ENCODE measurements around the gene APOBEC3C. TPM values are rescaled to one million over a fixed set of nuclear protein-coding genes. Genes with fewer than 3 reads are reported as not detected.
"Not testable (repeated sequence)": the region's sequence is repeated elsewhere in the genome, so short reads cannot be mapped to it uniquely, and the experiment has no call there.

APOBEC3C gene
- total and polyA plus RNA-seq, 12 donors, result 10.6 to 88.2 (median 40.5) TPM

GRCh38 chr22:39040538-39041296 lies 26.7 kb downstream of the APOBEC3C start, which contains the start of gene APOBEC3F:
TSS of gene APOBEC3F (plus strand) at chr22:39040864. CDS start at chr22:39040961, 97 bp downstream.
- H3K36me3 ChIP-seq (replicated peaks in 1 of 2); H3K9me3 ChIP-seq (replicated peaks in 1 of 3); intact Hi-C loops (cut with DNase I); H3K27me3 ChIP-seq: not testable (repeated sequence)
- peak within 1 kb of the TSS; percentile 37 to 70 (median 56) for H3K4me3 ChIP-seq
- peak in 1 of 2 donors; percentile 81 for TF ChIP-seq POLR2A (IDR thresholded peaks at IDR 0.05)
- 0 to 1% (median 1%) methylated on average over 12 to 20 of the region's 21 CpGs for WGBS, 4 donors
- peaks cover 7 to 15% of the 10 kb centered on the region in 2 donors for H3K4me1 ChIP-seq (replicated peaks in 1 of 2)
- H3K27ac ChIP-seq, result peak within 1 kb of the TSS; percentile 31 to 96 (median 84)
- peak; percentile 61 to 89 (median 80) for DNase-seq

GRCh38 chr22:39041908-39042307 lies 27.9 kb downstream of the APOBEC3C start:
- no peak for DNase-seq
- 92 to 97% (median 95%) methylated on average over 7 of the region's 7 CpGs for WGBS, 4 donors
- Histone ChIP-seq H3K9me3 (replicated peaks in 1 of 3) (no peaks in the 10 kb centered on the region), H3K27ac (peak overlapping the region in 1 of 5 donors; percentile 90), H3K36me3 (replicated peaks in 1 of 2) (no peaks in the 10 kb centered on the region), H3K27me3 (no peaks in the 10 kb centered on the region), H3K4me3 (no peak overlapping the region), H3K4me1 (replicated peaks in 1 of 2) (peaks cover 7 to 15% of the 10 kb centered on the region in 2 donors)
- TF ChIP-seq POLR2A (IDR thresholded peaks at IDR 0.05), result no peak
- no peak for TF ChIP-seq CTCF (IDR thresholded peaks at IDR 0.05)
- intact Hi-C loops (cut with DNase I), result no loop called here

- H3K27me3 ChIP-seq; DNase-seq; H3K4me3 ChIP-seq; intact Hi-C loops (cut with DNase I); H3K27ac ChIP-seq; H3K9me3 ChIP-seq (replicated peaks in 1 of 3); H3K36me3 ChIP-seq (replicated peaks in 1 of 2): not testable (repeated sequence)
- WGBS, 4 donors, result 33 to 61% (median 49%) methylated on average over 15 to 18 of the region's 18 CpGs
- peaks cover 7 to 15% of the 10 kb centered on the region in 2 donors for H3K4me1 ChIP-seq (replicated peaks in 1 of 2)
Observed at GRCh38 chr22:39043063-39043462, 29.0 kb downstream of the APOBEC3C start.

GRCh38 chr22:39045136-39045535 lies 31.1 kb downstream of the APOBEC3C start:
- H3K27me3 ChIP-seq; H3K9me3 ChIP-seq (replicated peaks in 1 of 3); H3K4me3 ChIP-seq; H3K27ac ChIP-seq; intact Hi-C loops (cut with DNase I); H3K36me3 ChIP-seq (replicated peaks in 1 of 2): not testable (repeated sequence)
- peaks cover 7 to 15% of the 10 kb centered on the region in 2 donors for H3K4me1 ChIP-seq (replicated peaks in 1 of 2)
- WGBS, 4 donors, result 71 to 82% (median 74%) methylated on average over 13 to 14 of the region's 14 CpGs
- peak in 1 of 7 donors; percentile 12 for DNase-seq

- H3K4me1 ChIP-seq (replicated peaks in 1 of 2); H3K36me3 ChIP-seq (replicated peaks in 1 of 2); H3K4me3 ChIP-seq; DNase-seq; H3K27me3 ChIP-seq; H3K9me3 ChIP-seq (replicated peaks in 1 of 3); intact Hi-C loops (cut with DNase I); H3K27ac ChIP-seq: not testable (repeated sequence)
- WGBS, 4 donors, result 84 to 89% (median 88%) methylated on average over 7 of the region's 7 CpGs
Observed at GRCh38 chr22:39049486-39049885, 35.4 kb downstream of the APOBEC3C start.

GRCh38 chr22:39051844-39052495 lies 37.9 kb downstream of the APOBEC3C start:
- WGBS, 4 donors, result 74 to 83% (median 78%) methylated on average over 10 to 16 of the region's 18 CpGs
- H3K4me3 ChIP-seq; intact Hi-C loops (cut with DNase I): not testable (repeated sequence)

More at GRCh38 chr22:39051844-39052495, 37.9 kb downstream of the APOBEC3C start:
- not testable (repeated sequence) for DNase-seq; H3K36me3 ChIP-seq (replicated peaks in 1 of 2); H3K4me1 ChIP-seq (replicated peaks in 1 of 2); H3K27ac ChIP-seq; H3K27me3 ChIP-seq; H3K9me3 ChIP-seq (replicated peaks in 1 of 3)
